GM18502 (cell line): ENCODE results near the gene LMAN2.
"Not testable (repeated sequence)": the region's sequence is repeated elsewhere in the genome, so short reads cannot be mapped to it uniquely, and the experiment has no call there.

Experiments used
- ATAC-seq: cut with Tn5 transposase; IDR thresholded peaks from one replicate; pipeline ENCODE4 v1.9.1; 2021; ENCODE audit warnings: mild to moderate bottlenecking; ENCODE audit not compliant: unreplicated experiment, poor library complexity

Gene LMAN2

GRCh38 chr5:177310332-177310731 lies 41.1 kb downstream of the LMAN2 start:
- no peak for ATAC-seq

- ATAC-seq, result no peak
Observed at GRCh38 chr5:177309351-177310191, 41.9 kb downstream of the LMAN2 start.

DNA sequence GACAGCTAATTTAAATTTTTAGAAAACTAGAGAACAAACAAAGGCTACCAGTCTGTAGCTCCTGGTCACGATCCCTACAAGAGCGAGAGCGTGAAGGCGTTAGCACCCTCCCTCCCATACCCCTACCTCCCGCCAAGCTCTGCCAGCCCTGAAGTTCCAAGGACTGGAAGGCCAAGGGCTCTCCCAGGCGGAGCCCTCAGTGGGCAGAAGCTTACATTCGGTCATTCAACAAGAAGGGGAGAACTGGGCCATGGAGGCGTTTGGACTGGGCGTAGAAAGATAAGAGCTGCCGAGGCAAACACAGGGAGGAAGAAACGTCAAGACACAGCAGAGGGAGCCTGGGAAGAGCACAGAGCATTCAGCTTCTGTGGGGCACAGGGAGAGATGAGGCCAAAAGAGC lies 42.7 kb downstream of the LMAN2 start:
- ATAC-seq, result no peak

GRCh38 chr5:177307544-177308363 lies 43.7 kb downstream of the LMAN2 start:
- no peak for ATAC-seq

DNA sequence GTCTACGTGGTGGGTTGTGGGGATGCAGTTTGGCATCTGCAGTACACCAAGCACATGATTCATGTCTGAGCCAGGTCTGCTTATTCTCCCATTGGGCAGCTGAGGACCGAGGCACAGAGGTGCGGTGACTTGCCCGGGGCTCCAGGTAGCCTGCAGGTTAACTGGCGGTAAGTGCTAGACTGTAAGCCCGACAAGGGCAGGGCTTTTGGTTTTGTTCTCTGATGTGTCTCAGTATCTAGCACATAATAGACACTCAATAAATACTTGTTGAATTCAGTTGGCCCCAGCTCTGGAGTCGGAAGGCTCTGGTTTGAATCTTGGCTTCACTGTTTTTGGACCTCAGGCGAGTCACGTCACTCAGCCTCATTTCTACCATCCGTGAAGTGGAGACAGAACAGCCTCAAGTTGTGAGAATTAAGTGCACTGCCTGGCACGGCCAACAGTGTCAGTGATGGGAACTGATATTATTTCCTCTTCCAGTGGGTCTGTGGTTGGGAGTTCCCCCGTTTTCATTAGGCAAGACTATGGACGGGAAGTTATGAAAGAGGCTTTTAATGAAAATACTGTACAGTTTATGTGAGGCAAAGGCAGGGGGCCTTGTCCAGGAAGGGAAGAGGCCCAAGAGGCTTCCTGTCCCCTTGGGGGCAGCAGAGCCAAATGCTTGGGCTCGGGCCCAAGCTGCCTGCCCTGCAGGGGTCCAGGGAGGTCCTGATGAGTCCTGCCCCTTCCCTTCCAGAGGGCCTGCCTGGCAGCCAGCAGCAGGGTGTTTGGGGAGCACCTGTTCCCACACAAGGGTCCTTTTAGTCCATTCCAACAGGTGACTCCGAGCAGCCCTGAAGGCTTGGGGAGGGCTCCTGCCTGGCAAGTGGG lies 44.6 kb downstream of the LMAN2 start:
- no peak for ATAC-seq

DNA sequence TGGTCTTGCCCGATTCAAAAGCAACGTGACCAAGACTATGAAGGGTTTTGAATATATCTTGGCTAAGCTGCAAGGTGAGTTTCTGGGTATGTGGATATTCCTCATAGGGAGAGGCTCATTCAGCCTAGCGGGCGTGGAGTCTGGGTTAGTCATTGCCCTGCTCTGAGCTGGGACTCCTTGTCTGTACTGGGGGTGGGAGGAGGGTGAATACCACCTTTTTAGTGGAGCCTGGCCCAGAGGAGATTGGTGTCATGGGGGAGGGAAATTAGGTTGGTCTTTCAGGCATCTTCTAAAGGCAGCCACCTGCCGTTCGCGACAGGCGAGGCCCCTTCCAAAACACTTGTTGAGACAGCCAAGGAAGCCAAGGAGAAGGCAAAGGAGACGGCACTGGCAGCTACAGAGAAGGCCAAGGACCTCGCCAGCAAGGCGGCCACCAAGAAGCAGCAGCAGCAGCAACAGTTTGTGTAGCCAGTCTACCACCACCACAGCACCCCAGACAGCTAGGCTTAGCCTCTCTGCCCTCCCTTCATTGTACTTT lies 45.3 kb downstream of the LMAN2 start:
- not testable (repeated sequence) for ATAC-seq

DNA sequence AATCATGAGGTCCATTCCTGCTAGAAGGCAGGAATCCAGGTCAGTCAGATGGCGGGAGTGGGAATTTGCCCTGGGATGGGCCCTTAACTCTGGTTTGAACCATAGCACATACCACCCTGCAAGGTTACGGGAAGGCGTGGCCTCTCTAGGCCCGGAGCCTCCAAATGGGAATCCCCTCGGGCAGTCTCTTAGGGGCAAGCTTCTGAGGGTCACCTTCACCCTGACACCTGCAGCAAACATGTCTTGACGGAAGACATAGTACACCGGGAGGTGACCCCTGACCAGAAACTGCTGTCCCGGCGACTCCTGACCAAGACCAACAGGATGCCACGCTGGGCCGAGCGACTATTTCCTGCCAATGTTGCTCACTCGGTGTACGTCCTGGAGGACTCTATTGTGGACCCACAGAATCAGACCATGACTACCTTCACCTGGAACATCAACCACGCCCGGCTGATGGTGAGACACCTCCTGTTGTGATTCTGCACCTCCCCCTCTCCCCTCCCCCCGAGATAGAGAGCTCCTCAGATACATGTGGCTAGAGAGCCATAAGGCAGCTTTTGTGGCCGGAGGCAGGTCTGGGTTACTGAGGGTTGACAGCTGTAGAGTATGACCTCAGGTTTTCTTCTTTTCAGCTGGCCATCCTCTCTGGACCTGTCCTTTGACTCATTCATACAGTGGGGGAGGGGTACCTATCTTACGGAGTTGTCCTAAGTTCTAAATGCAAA lies 46.9 kb downstream of the LMAN2 start:
- ATAC-seq, result no peak

- no peak for ATAC-seq
Observed at GRCh38 chr5:177303925-177304391, 47.5 kb downstream of the LMAN2 start.

DNA sequence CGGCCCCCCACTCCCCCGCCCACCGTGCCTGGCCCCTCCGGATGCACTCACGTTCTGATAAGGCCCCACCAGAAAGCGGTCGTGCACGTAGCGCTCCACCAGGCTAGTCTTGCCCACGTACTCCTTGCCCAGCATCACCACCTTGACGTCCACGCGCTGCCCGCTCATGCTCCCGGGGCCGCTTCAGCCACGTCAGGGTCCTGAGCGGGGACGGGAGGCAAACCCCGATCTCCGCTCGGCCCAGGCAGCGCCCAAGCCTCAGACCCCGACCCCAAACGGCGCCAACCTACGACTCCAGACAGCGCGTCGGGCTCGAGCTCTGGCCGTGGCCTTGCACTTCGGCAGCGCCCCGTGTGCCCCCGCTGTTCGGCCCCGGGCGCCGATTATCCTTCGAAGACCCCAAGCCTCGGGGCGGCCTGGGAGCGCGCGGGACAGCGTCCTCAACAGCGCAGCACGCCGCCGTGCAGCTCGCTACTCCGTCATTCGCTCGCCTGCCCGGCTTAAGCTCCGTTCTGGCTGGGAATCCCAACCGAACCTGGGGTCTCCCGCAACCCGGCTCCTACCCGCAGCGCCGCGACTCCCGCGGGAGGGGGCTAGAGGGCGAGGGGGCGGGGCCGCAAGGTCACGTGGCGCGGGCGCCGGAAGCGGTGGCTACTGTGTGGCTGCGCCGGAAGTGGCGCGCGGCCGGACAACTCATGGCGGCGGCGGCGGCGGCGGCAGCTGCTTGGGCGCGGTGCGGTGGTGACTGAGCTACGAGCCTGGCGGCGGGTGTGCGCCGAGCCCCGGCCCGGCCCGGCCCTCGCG lies 48.1 kb downstream of the LMAN2 start, which contains the start of the genes PRELID1 and RAB24:
Gene PRELID1, plus strand, starts transcription at position 679 of the 804 bp plus-strand sequence. CDS start 187 bp downstream, outside the sequence.
Gene RAB24, minus strand, starts transcription at position 599 of the 804 bp plus-strand sequence. Its CDS starts 431 bp downstream, at position 168.
- peak; percentile 65 for ATAC-seq

DNA sequence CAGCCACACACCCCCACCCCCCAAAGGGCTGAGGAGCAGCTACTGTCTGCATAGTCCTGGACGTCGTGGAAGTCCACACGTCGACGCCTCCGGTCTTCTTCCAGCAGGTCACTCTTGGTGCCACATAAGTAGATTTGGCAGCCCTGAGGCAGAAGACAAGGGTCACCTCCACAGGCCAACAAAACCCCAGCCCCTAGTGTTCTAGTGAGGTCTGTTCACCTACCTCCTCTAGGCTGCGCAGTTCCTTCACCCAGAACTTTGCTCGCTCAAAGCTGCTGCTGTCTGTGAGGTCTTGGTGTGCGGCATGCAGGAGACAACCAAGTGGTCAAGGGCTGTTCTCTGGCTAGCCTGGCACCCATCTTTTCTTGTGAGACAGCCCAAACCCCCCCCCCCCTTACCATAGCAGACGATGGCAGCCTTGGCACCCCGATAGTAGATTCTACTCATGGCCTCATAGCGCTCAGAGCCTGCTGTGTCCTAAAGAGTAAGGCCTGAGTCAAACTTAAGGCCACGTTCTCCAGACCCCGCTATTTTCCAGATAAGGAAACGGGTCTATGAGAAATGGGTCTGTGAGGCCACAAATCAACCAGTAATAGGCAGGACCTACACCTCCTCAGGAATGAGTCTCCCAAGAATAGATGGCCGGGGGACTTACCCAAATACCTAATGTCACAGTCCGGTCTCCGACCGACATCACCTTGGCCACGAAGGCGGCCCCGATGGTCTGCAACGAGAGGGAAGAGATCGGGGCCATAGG lies 48.9 kb downstream of the LMAN2 start:
- no peak for ATAC-seq

- ATAC-seq, result no peak
Observed at GRCh38 chr5:177301503-177302165, 49.8 kb downstream of the LMAN2 start.

- ATAC-seq, result no peak
Observed at GRCh38 chr5:177300951-177301350, 50.5 kb downstream of the LMAN2 start.

- peak; percentile 50 for ATAC-seq
Observed at GRCh38 chr5:177300236-177300880, 51.1 kb downstream of the LMAN2 start.

DNA sequence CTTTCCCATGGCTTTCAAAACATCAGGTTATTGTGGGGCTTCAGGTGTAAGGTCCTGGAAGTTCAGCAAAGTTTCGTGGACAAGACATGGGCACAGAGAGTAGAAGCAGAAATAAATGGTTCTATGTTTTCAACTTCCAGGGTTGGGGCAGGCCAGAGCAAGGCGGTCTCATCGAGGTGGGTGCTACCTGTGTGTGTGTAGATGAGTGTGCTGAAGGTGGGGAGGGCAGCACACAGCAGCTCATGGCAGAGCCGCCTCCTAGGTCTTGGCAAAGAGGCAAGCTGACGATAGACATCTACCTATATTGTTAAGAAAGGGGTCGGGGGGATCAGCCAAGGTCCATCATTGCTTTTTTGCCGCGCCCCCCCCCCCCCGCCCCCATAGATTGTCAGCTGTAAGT lies 51.8 kb downstream of the LMAN2 start:
- no peak for ATAC-seq

GRCh38 chr5:177297922-177298321 lies 53.5 kb downstream of the LMAN2 start:
- no peak for ATAC-seq

DNA sequence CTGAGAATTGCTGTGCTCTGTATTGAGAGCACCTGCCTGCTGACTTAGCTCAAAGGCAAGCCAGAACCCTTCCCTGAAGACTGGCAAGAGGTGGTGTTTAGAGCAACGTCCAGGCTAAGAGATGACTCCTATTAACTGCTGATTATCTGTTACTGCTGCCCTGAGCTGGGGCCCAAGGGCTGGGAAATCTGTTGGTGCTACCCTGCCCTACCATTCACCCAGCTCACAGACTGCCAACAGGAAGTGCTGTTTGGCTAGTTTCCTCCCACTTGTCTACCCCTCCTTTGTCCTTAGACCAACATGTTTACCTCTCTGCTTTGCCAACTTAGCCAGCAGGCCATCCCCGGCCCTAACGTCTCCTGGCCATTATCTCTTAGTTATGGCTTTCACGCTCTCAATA lies 54.9 kb downstream of the LMAN2 start:
- ATAC-seq, result no peak

GRCh38 chr5:177295924-177296323 lies 55.5 kb downstream of the LMAN2 start:
- ATAC-seq, result no peak
